ENCODE data around the gene GTPBP6. TPM values are rescaled to one million over a fixed set of nuclear protein-coding genes. Genes with fewer than 3 reads are reported as not detected.

Gene GTPBP6
- total and polyA plus RNA-seq, 4 donors = 11.8 to 79.1 (median 59.6) TPM

GRCh38 chrX:357693-358471 is 39.3 kb upstream of the GTPBP6 start:
- H3K9ac ChIP-seq (ENCODE audit: insufficient read depth in 1 of 2, low read length in 2 of 2) = no peak overlapping the region
- 81 to 88% methylated on average over 48 of the region's 48 CpGs for WGBS, 2 donors
- no peaks in the 10 kb centered on the region for H3K4me1 ChIP-seq (ENCODE audit: control insufficient read depth in 5 of 5, insufficient read depth in 5 of 5, low read length in 5 of 5)
- DNase-seq = no peak
- TF ChIP-seq, protein P1, sequence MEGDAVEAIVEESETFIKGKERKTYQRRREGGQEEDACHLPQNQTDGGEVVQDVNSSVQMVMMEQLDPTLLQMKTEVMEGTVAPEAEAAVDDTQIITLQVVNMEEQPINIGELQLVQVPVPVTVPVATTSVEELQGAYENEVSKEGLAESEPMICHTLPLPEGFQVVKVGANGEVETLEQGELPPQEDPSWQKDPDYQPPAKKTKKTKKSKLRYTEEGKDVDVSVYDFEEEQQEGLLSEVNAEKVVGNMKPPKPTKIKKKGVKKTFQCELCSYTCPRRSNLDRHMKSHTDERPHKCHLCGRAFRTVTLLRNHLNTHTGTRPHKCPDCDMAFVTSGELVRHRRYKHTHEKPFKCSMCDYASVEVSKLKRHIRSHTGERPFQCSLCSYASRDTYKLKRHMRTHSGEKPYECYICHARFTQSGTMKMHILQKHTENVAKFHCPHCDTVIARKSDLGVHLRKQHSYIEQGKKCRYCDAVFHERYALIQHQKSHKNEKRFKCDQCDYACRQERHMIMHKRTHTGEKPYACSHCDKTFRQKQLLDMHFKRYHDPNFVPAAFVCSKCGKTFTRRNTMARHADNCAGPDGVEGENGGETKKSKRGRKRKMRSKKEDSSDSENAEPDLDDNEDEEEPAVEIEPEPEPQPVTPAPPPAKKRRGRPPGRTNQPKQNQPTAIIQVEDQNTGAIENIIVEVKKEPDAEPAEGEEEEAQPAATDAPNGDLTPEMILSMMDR (IDR thresholded peaks at IDR 0.05; ENCODE audit: control extremely low read depth, extremely low read depth) = no peak
- no peak overlapping the region for H3K4me3 ChIP-seq
- ATAC-seq (ENCODE audit: insufficient read depth, low FRiP score) = no peak
- H3K9me3 ChIP-seq (ENCODE audit: control insufficient read depth in 4 of 4, insufficient read depth in 3 of 4, low read length in 3 of 4) = peaks cover 0 to 18% (median 3%) of the 10 kb centered on the region in 4 donors
- no peak overlapping the region for H3K27ac ChIP-seq (ENCODE audit: low read depth in 1 of 2, low read length in 1 of 2)
- H3K27me3 ChIP-seq (ENCODE audit: control insufficient read depth in 3 of 3, insufficient read depth in 3 of 3, low read length in 2 of 3) = no peaks in the 10 kb centered on the region
- H3K36me3 ChIP-seq (ENCODE audit: control insufficient read depth in 4 of 4, insufficient read depth in 4 of 4, low read length in 4 of 4) = peaks cover 2 to 27% (median 12%) of the 10 kb centered on the region in 4 donors

GRCh38 chrX:357035-357692 is 38.6 kb upstream of the GTPBP6 start:
- Histone ChIP-seq H3K4me3 (no peak overlapping the region), H3K36me3 (ENCODE audit: control insufficient read depth in 4 of 4, insufficient read depth in 4 of 4, low read length in 4 of 4) (peaks cover 2 to 27% (median 15%) of the 10 kb centered on the region in 4 donors), H3K27ac (ENCODE audit: low read depth in 1 of 2, low read length in 1 of 2) (no peak overlapping the region)

GRCh38 chrX:356385-357034 is 37.9 kb upstream of the GTPBP6 start:
- TF ChIP-seq, protein P1 (IDR thresholded peaks at IDR 0.05; ENCODE audit: control extremely low read depth, extremely low read depth) = no peak
- no peak overlapping the region for H3K4me3 ChIP-seq
- no peak overlapping the region for H3K27ac ChIP-seq (ENCODE audit: low read depth in 1 of 2, low read length in 1 of 2)
- ATAC-seq (ENCODE audit: insufficient read depth, low FRiP score) (no peak), DNase-seq (no peak)
- no peaks in the 10 kb centered on the region for H3K4me1 ChIP-seq (ENCODE audit: control insufficient read depth in 5 of 5, insufficient read depth in 5 of 5, low read length in 5 of 5)
- peaks cover 0 to 18% (median 3%) of the 10 kb centered on the region in 4 donors for H3K9me3 ChIP-seq (ENCODE audit: control insufficient read depth in 4 of 4, insufficient read depth in 3 of 4, low read length in 3 of 4)
- no peaks in the 10 kb centered on the region for H3K27me3 ChIP-seq (ENCODE audit: control insufficient read depth in 3 of 3, insufficient read depth in 3 of 3, low read length in 2 of 3)
- H3K9ac ChIP-seq (ENCODE audit: insufficient read depth in 1 of 2, low read length in 2 of 2) = no peak overlapping the region
- WGBS, 2 donors = 96% methylated on average over 17 of the region's 17 CpGs
- H3K36me3 ChIP-seq (ENCODE audit: control insufficient read depth in 4 of 4, insufficient read depth in 4 of 4, low read length in 4 of 4) = peaks cover 2 to 24% (median 15%) of the 10 kb centered on the region in 4 donors

More at GRCh38 chrX:357035-357692, 38.6 kb upstream of the GTPBP6 start:
- DNase-seq (no peak), ATAC-seq (ENCODE audit: insufficient read depth, low FRiP score) (no peak)
- TF ChIP-seq, protein P1 (IDR thresholded peaks at IDR 0.05; ENCODE audit: control extremely low read depth, extremely low read depth) = no peak
- Histone ChIP-seq H3K27me3 (ENCODE audit: control insufficient read depth in 3 of 3, insufficient read depth in 3 of 3, low read length in 2 of 3) (no peaks in the 10 kb centered on the region), H3K4me1 (ENCODE audit: control insufficient read depth in 5 of 5, insufficient read depth in 5 of 5, low read length in 5 of 5) (no peaks in the 10 kb centered on the region), H3K9ac (ENCODE audit: insufficient read depth in 1 of 2, low read length in 2 of 2) (no peak overlapping the region), H3K9me3 (ENCODE audit: control insufficient read depth in 4 of 4, insufficient read depth in 3 of 4, low read length in 3 of 4) (peaks cover 0 to 18% (median 3%) of the 10 kb centered on the region in 4 donors)
- WGBS, 2 donors = 63 to 83% methylated on average over 14 of the region's 14 CpGs

Data from lung (tissue), 12 donors.